ENCODE measurements around the gene CKS1B.

CKS1B gene

DNA sequence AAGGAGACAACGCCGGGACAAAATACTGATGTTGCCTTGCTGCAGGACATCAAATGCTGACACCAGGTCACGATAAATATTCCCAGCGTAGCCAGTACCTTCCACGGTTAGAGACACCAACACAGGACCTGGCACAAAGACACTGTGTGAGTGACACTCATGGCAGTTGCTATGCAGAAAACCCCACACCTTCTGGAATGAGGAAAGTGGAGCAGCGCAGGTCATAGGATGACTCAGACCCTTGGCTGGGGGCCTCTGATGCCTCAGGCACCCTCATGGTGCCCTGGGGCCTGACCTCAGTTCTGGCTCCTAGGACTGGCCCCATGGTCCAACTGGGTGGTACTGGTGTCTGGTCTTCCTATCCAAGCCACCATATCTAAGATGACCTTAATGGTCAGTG lies 52.1 kb downstream of the CKS1B start:
- peak; percentile 6; the same call in 1 of the 3 replicates for ATAC-seq
- TF ChIP-seq CREB5 (CRISPR knock-in tag; IDR thresholded peaks at IDR 0.05; ENCODE audit: low read depth) (no peak), BACH2 (CRISPR knock-in tag; IDR thresholded peaks at IDR 0.05; ENCODE audit: borderline replicate concordance) (no peak), ZNF70 (CRISPR knock-in tag; IDR thresholded peaks at IDR 0.05) (no peak), RARB (CRISPR knock-in tag; IDR thresholded peaks at IDR 0.05) (no peak), ZNF8 (CRISPR knock-in tag; IDR thresholded peaks at IDR 0.05) (no peak)
- TF ChIP-seq, protein P1, sequence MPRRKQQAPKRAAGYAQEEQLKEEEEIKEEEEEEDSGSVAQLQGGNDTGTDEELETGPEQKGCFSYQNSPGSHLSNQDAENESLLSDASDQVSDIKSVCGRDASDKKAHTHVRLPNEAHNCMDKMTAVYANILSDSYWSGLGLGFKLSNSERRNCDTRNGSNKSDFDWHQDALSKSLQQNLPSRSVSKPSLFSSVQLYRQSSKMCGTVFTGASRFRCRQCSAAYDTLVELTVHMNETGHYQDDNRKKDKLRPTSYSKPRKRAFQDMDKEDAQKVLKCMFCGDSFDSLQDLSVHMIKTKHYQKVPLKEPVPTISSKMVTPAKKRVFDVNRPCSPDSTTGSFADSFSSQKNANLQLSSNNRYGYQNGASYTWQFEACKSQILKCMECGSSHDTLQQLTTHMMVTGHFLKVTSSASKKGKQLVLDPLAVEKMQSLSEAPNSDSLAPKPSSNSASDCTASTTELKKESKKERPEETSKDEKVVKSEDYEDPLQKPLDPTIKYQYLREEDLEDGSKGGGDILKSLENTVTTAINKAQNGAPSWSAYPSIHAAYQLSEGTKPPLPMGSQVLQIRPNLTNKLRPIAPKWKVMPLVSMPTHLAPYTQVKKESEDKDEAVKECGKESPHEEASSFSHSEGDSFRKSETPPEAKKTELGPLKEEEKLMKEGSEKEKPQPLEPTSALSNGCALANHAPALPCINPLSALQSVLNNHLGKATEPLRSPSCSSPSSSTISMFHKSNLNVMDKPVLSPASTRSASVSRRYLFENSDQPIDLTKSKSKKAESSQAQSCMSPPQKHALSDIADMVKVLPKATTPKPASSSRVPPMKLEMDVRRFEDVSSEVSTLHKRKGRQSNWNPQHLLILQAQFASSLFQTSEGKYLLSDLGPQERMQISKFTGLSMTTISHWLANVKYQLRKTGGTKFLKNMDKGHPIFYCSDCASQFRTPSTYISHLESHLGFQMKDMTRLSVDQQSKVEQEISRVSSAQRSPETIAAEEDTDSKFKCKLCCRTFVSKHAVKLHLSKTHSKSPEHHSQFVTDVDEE (CRISPR knock-in tag; IDR thresholded peaks at IDR 0.05): no peak
